22Rv1 (cell line): Measurements from ENCODE around the gene CLIP2.

Experiments used
- H3K27ac ChIP-seq: fragments of 450-650 bp; 2 replicates; pipeline ENCODE4 v1.5.1; 2017
- CTCF ChIP-seq: fragments of 450-650 bp; IDR thresholded peaks from 2 replicates; pipeline ENCODE4 v1.5.1; 2017; ENCODE audit warnings: mild to moderate bottlenecking
- ZFX ChIP-seq: fragments of 450-650 bp; IDR thresholded peaks from 2 replicates; pipeline ENCODE4 v1.6.1; 2017; ENCODE audit warnings: antibody characterized with exemption, borderline replicate concordance

CLIP2 gene

GRCh38 chr7:74263399-74264120 lies 25.6 kb upstream of the CLIP2 start:
- TF ChIP-seq CTCF (no peak), ZFX (no peak)
- H3K27ac ChIP-seq, result no peak overlapping the region

GRCh38 chr7:74266191-74266963 lies 22.8 kb upstream of the CLIP2 start:
- no peak overlapping the region for H3K27ac ChIP-seq
- no peak for TF ChIP-seq CTCF
- no peak for TF ChIP-seq ZFX

GRCh38 chr7:74267756-74268565 lies 21.2 kb upstream of the CLIP2 start:
- TF ChIP-seq ZFX (no peak), CTCF (no peak)
- 0 out of 2 replicates have a peak overlapping the region, but pooled peaks have one; percentile 5 for H3K27ac ChIP-seq

GRCh38 chr7:74269757-74270277 lies 19.4 kb upstream of the CLIP2 start:
- peak overlapping the region; percentile 31; the same call in 1 of the 2 replicates for H3K27ac ChIP-seq
- TF ChIP-seq ZFX (no peak), CTCF (no peak)

GRCh38 chr7:74271742-74272141 lies 17.5 kb upstream of the CLIP2 start:
- TF ChIP-seq ZFX (no peak), CTCF (no peak)
- H3K27ac ChIP-seq, result peak overlapping the region; percentile 22; the same call in 1 of the 2 replicates

- TF ChIP-seq ZFX, result no peak
- no peak for TF ChIP-seq CTCF
- peak overlapping the region; percentile 22 for H3K27ac ChIP-seq
These were observed 16.7 kb upstream of the CLIP2 start for GRCh38 chr7:74272305-74273038.
